IMR-90 (cell line): ENCODE measurements around the gene SASH1. TPM values are rescaled to one million over a fixed set of nuclear protein-coding genes. Genes with fewer than 3 reads are reported as not detected.
"Not testable (repeated sequence)": the region's sequence is repeated elsewhere in the genome, so short reads cannot be mapped to it uniquely, and the experiment has no call there.

ENCODE experiments used
- ATAC-seq: fragments of 200-7000 bp; cut with Tn5 transposase; 2 replicates; pipeline ENCODE4 v1.9.1; 2020; ENCODE audit warnings: low read depth, mild to moderate bottlenecking, moderate library complexity
- BruUV-seq: library from RNA; stranded (reverse); fragments of 400-500 nt; replicated peaks from 2 replicates; lab custom pipeline; 2021; lab: Mats Ljungman, UMichigan
- CTCF ChIA-PET: fragments of 300-600 bp; formaldehyde crosslinking; extraction: SDS; loops from one replicate; lab custom pipeline; 2021; ENCODE audit warnings: antibody characterized with exemption; lab: Yijun Ruan, JAX
- POLR2A ChIA-PET: fragments of 300-600 bp; sonication (Branson Sonifier 250); formaldehyde crosslinking; loops from one replicate; lab custom pipeline; 2022; ENCODE audit warnings: antibody characterized with exemption; ENCODE audit not compliant: unreplicated experiment; lab: Charles Lee
- DNase-seq: peaks from one replicate; pipeline ENCODE4 v3.0.0; 2013
- H2AFZ ChIP-seq: replicated peaks from 2 replicates; pipeline ENCODE3; 2013; ENCODE audit warnings: low read length, mild to moderate bottlenecking; ENCODE audit not compliant: poor library complexity
- H2AK5ac ChIP-seq: 2 replicates; pipeline ENCODE4 v1.6.1; 2013; ENCODE audit warnings: low read depth, low read length, inconsistent platforms
- H2AK9ac ChIP-seq: replicated peaks from 2 replicates; pipeline ENCODE3; 2013; ENCODE audit warnings: mild to moderate bottlenecking, low read depth, low read length, moderate library complexity; ENCODE audit not compliant: poor library complexity
- H2BK120ac ChIP-seq: 2 replicates; pipeline ENCODE4 v1.6.1; 2013; ENCODE audit warnings: low read depth, low read length, inconsistent platforms
- H2BK15ac ChIP-seq: 3 replicates; pipeline ENCODE4 v1.6.1; 2013; ENCODE audit warnings: low read depth, low read length, inconsistent platforms
- H2BK20ac ChIP-seq: 2 replicates; pipeline ENCODE4 v1.6.1; 2013; ENCODE audit warnings: low read depth, mild to moderate bottlenecking, inconsistent platforms, low read length, moderate library complexity
- H2BK5ac ChIP-seq: 2 replicates; pipeline ENCODE4 v1.6.1; 2013; ENCODE audit warnings: mild to moderate bottlenecking, low read depth, low read length, inconsistent platforms; ENCODE audit not compliant: poor library complexity, severe bottlenecking
- H3K14ac ChIP-seq: replicated peaks from 2 replicates; pipeline ENCODE4 v1.6.1; 2013; ENCODE audit warnings: low read depth, low read length, inconsistent platforms
- H3K18ac ChIP-seq: 2 replicates; pipeline ENCODE4 v1.6.1; 2013; ENCODE audit warnings: low read depth, low read length, control low read depth
- H3K23ac ChIP-seq: 2 replicates; pipeline ENCODE4 v1.6.1; 2013; ENCODE audit warnings: low read depth, low read length, inconsistent platforms
- H3K27ac ChIP-seq: 2 replicates; pipeline ENCODE4 v1.5.1; 2013; ENCODE audit warnings: mild to moderate bottlenecking, control low read depth, low read length; ENCODE audit not compliant: insufficient read depth
- H3K27me3 ChIP-seq: 2 replicates; pipeline ENCODE4 v1.6.1; 2013; ENCODE audit warnings: low read length; ENCODE audit not compliant: control insufficient read depth, insufficient read depth
- H3K36me3 ChIP-seq: 2 replicates; pipeline ENCODE4 v1.6.1; 2013; ENCODE audit warnings: low read length, mixed read lengths; ENCODE audit not compliant: control insufficient read depth, insufficient read depth
- H3K4ac ChIP-seq: 2 replicates; pipeline ENCODE4 v1.6.1; 2013; ENCODE audit warnings: low read depth, low read length, inconsistent platforms
- H3K4me1 ChIP-seq: 2 replicates; pipeline ENCODE4 v1.6.1; 2013; ENCODE audit warnings: low read length, mixed read lengths; ENCODE audit not compliant: control insufficient read depth, insufficient read depth
- H3K4me2 ChIP-seq: 2 replicates; pipeline ENCODE4 v1.6.1; 2013; ENCODE audit warnings: low read depth, mild to moderate bottlenecking, control low read depth, low read length, moderate library complexity
- H3K4me3 ChIP-seq: 2 replicates; pipeline ENCODE4 v1.5.1; 2013; ENCODE audit warnings: low read depth, mild to moderate bottlenecking, control low read depth, low read length, moderate library complexity; ENCODE audit not compliant: insufficient read depth
- H3K56ac ChIP-seq: 2 replicates; pipeline ENCODE4 v1.6.1; 2013; ENCODE audit warnings: low read length, inconsistent platforms; ENCODE audit not compliant: insufficient read depth; ENCODE audit errors: extremely low read depth
- H3K79me1 ChIP-seq, 2 experiments: 2 replicates each; pipeline ENCODE4 v1.6.1; 2013; ENCODE audit warnings: low read length in 2 of 2, inconsistent platforms in 1 of 2, low read depth in 1 of 2
- H3K9ac ChIP-seq: 2 replicates; pipeline ENCODE4 v1.6.1; 2013; ENCODE audit warnings: low read depth, low read length, control low read depth
- H3K9me1 ChIP-seq: 2 replicates; pipeline ENCODE4 v1.6.1; 2013; ENCODE audit warnings: low read length, inconsistent platforms; ENCODE audit not compliant: insufficient read depth
- H3K9me3 ChIP-seq: 2 replicates; pipeline ENCODE4 v1.6.1; 2013; ENCODE audit warnings: low read length; ENCODE audit not compliant: control insufficient read depth, insufficient read depth
- H4K20me1 ChIP-seq: 2 replicates; pipeline ENCODE4 v1.6.1; 2013; ENCODE audit warnings: low read length, inconsistent platforms; ENCODE audit not compliant: insufficient read depth
- H4K5ac ChIP-seq: 2 replicates; pipeline ENCODE4 v1.6.1; 2013; ENCODE audit warnings: mild to moderate bottlenecking, low read depth, low read length, control low read depth
- H4K8ac ChIP-seq, 2 experiments: 2 replicates each; pipeline ENCODE4 v1.6.1; 2013; ENCODE audit warnings: low read depth in 2 of 2, low read length in 2 of 2, control low read depth in 1 of 2, inconsistent platforms in 1 of 2
- H4K91ac ChIP-seq: 2 replicates; pipeline ENCODE4 v1.6.1; 2013; ENCODE audit warnings: low read depth, low read length, inconsistent platforms; ENCODE audit not compliant: insufficient read depth
- CEBPB ChIP-seq: IDR thresholded peaks from 2 replicates; pipeline ENCODE4 v1.6.1; 2012; ENCODE audit warnings: low read depth, low read length, improper control_type of control experiment
- CTCF ChIP-seq: conservative IDR thresholded peaks from 2 replicates; pipeline ENCODE4 v1.5.1; 2012; ENCODE audit warnings: mild to moderate bottlenecking, low read depth, low read length, improper control_type of control experiment
- MAFK ChIP-seq: IDR thresholded peaks from 2 replicates; pipeline ENCODE4 v1.6.1; 2012; ENCODE audit warnings: low read depth, low read length, improper control_type of control experiment
- MAZ ChIP-seq: IDR thresholded peaks from 2 replicates; pipeline ENCODE4 v1.6.1; 2012; ENCODE audit warnings: low read depth, mild to moderate bottlenecking, low read length, improper control_type of control experiment, moderate library complexity, borderline replicate concordance
- MXI1 ChIP-seq: IDR thresholded peaks from 2 replicates; pipeline ENCODE4 v1.6.1; 2012; ENCODE audit warnings: low read depth, mild to moderate bottlenecking, low read length, moderate library complexity, borderline replicate concordance
- POLR2A ChIP-seq: IDR thresholded peaks from 2 replicates; pipeline ENCODE4 v1.6.1; 2012; ENCODE audit warnings: mild to moderate bottlenecking, low read depth, low read length
- RCOR1 ChIP-seq: IDR thresholded peaks from 2 replicates; pipeline ENCODE4 v1.6.1; 2012; ENCODE audit warnings: mild to moderate bottlenecking, low read length, improper control_type of control experiment; ENCODE audit not compliant: insufficient replicate concordance
- RFX5 ChIP-seq: IDR thresholded peaks from 2 replicates; pipeline ENCODE4 v1.8.0; 2012; ENCODE audit warnings: low read depth, mild to moderate bottlenecking, low read length, moderate library complexity
- WGBS, 2 experiments: methylation state at CpG; one replicate each; pipeline versions ENCODE4 v1.1.5 to v1.1.7; 2013; ENCODE audit warnings: missing lambda C conversion rate in 2 of 2; ENCODE audit not compliant: insufficient read length in 1 of 2; ENCODE audit errors: extremely low coverage in 2 of 2; 5-methylcytosine and 5-hydroxymethylcytosine counted together
- dilution Hi-C: fragments of 300-500 bp; cut with HindIII; formaldehyde crosslinking; loops from one replicate; pipeline ENCODE4 v1.14.3; 2018; ENCODE audit warnings: low sequenced_read_pairs; ENCODE audit not compliant: unreplicated experiment
- in situ Hi-C: fragments of 300-500 bp; cut with MboI; formaldehyde crosslinking; loops from 3 replicates; pipeline ENCODE4 v1.14.3; 2019; ENCODE audit warnings: low sequenced_read_pairs, inconsistent platforms, mixed read lengths
- intact Hi-C: fragments of 100-400 bp; cut with micrococcal nuclease; formaldehyde crosslinking; loops from 2 replicates; pipeline ENCODE4 v1.10.0; 2022
- polyA plus RNA-seq, 3 experiments: library from polyadenylated mRNA; depleted of rRNA; stranded (reverse); fragments of >200 nt; gene quantifications; 2 replicates each; pipeline ENCODE4 v1.2.3, GENCODE V29; 2012; ENCODE audit warnings: low replicate concordance in 1 of 3
- total RNA-seq: library from RNA; depleted of rRNA; stranded (reverse); fragments of >200 nt; gene quantifications from 2 replicates; pipeline ENCODE4 v1.2.3, GENCODE V29; 2012

Gene SASH1
- total and polyA plus RNA-seq, 2 of the 4 experiments (the other 2 are of a cell fraction) = 11.6 to 16.5 TPM

GRCh38 chr6:148351309-148351708, 8.7 kb downstream of the SASH1 start:
- ChIA-PET CTCF (no interaction called here), POLR2A (no interaction called here)
- Histone ChIP-seq H3K4me2 (no peak overlapping the region), H3K56ac (no peak overlapping the region), H3K4ac (no peak overlapping the region), H3K9me1 (peaks cover 6% of the 10 kb centered on the region; the same call in 1 of the 2 replicates), H2BK5ac (no peak overlapping the region), H4K20me1 (peaks cover 3% of the 10 kb centered on the region; the same call in 1 of the 2 replicates), H3K79me1 (peaks cover 17 to 67% of the 10 kb centered on the region in 2 experiments), H3K18ac (no peak overlapping the region; the same call in 1 of the 2 replicates), H3K4me3 (no peak overlapping the region), H2BK120ac (no peak overlapping the region; the same call in 1 of the 2 replicates), H3K23ac (peak overlapping the region; percentile 11; the same call in 1 of the 2 replicates), H4K5ac (no peak overlapping the region), H3K14ac (0 out of 2 replicates have a peak overlapping the region, but pooled peaks have one; percentile 22), H2AK9ac (no peak overlapping the region), H3K36me3 (no peaks in the 10 kb centered on the region; the same call in 1 of the 2 replicates), H3K9me3 (no peaks in the 10 kb centered on the region), H3K4me1 (no peaks in the 10 kb centered on the region), H3K27ac (no peak overlapping the region), H2AK5ac (no peak overlapping the region), H3K9ac (no peak overlapping the region), H2BK20ac (no peak overlapping the region), H2AFZ (no peak overlapping the region), H4K8ac (no peak overlapping the region), H2BK15ac (no peak overlapping the region), H4K91ac (no peak overlapping the region), H3K27me3 (no peaks in the 10 kb centered on the region)
- intact Hi-C loops (no loop called here), in situ Hi-C loops (no loop called here), dilution Hi-C loops (no loop called here)
- no TSS peak for BruUV-seq
- WGBS, 2 experiments = no CpG with 5 or more reads among the region's 1 CpG
- ATAC-seq (no peak), DNase-seq (no peak)
- TF ChIP-seq CEBPB (no peak), MAZ (no peak), POLR2A (no peak), RCOR1 (no peak), CTCF (no peak), RFX5 (no peak), MAFK (no peak), MXI1 (no peak)

- H2BK20ac ChIP-seq, in situ Hi-C loops, H3K27me3 ChIP-seq, H2AFZ ChIP-seq, H4K20me1 ChIP-seq, intact Hi-C loops, H3K18ac ChIP-seq, H2AK5ac ChIP-seq, H3K27ac ChIP-seq, H3K4ac ChIP-seq, H4K91ac ChIP-seq, dilution Hi-C loops, BruUV-seq, H3K9ac ChIP-seq, POLR2A ChIA-PET, H2BK15ac ChIP-seq, ATAC-seq, H3K9me3 ChIP-seq, H3K14ac ChIP-seq, CTCF ChIA-PET, H2BK120ac ChIP-seq, DNase-seq, H4K8ac ChIP-seq, H3K23ac ChIP-seq, H2AK9ac ChIP-seq, H3K56ac ChIP-seq, H3K4me2 ChIP-seq, H3K4me1 ChIP-seq, H4K5ac ChIP-seq, H2BK5ac ChIP-seq, H3K4me3 ChIP-seq, H3K9me1 ChIP-seq, H3K36me3 ChIP-seq: not testable (repeated sequence)
- no CpG with 5 or more reads among the region's 7 CpGs for WGBS, 2 experiments
- H3K79me1 ChIP-seq = peaks cover 18 to 66% of the 10 kb centered on the region in 2 experiments
These were observed 9.8 kb downstream of the SASH1 start for GRCh38 chr6:148352421-148352820.
